HuH-7.5 (cell line): ENCODE results near the gene CFL1.
"Not testable (repeated sequence)": the region's sequence is repeated elsewhere in the genome, so short reads cannot be mapped to it uniquely, and the experiment has no call there.

ENCODE experiments used
- DNase-seq: peaks from one replicate; pipeline ENCODE4 v3.0.0; 2011; ENCODE audit warnings: low spot score

Gene CFL1

GRCh38 chr11:65857853-65858680 is at the start of gene CFL1:
TSS of gene CFL1 (minus strand) at chr11:65858180. CDS start at chr11:65858099, 81 bp downstream.
- peak; percentile 89 for DNase-seq

GRCh38 chr11:65906602-65907001 is 48.6 kb upstream of the CFL1 start:
- DNase-seq = no peak

GRCh38 chr11:65903715-65904114 is 45.7 kb upstream of the CFL1 start:
- DNase-seq = no peak

GRCh38 chr11:65903068-65903481 is 45.1 kb upstream of the CFL1 start:
- DNase-seq = no peak

GRCh38 chr11:65900899-65901180 is 42.9 kb upstream of the CFL1 start:
- no peak for DNase-seq

- DNase-seq = peak; percentile 78
Measured at GRCh38 chr11:65900125-65900898, 42.3 kb upstream of the CFL1 start, which contains the start of gene FOSL1. TSS of gene FOSL1 (minus strand) at chr11:65900388. CDS start at chr11:65900339, 49 bp downstream.

- no peak for DNase-seq
Measured at GRCh38 chr11:65899356-65900124, 41.6 kb upstream of the CFL1 start.

GRCh38 chr11:65898656-65899355 is 40.8 kb upstream of the CFL1 start:
- DNase-seq = no peak

GRCh38 chr11:65897020-65897471 is 39.1 kb upstream of the CFL1 start:
- DNase-seq = no peak

GRCh38 chr11:65896034-65896999 is 38.3 kb upstream of the CFL1 start:
- DNase-seq = no peak

- DNase-seq = no peak
Measured at GRCh38 chr11:65895482-65895981, 37.6 kb upstream of the CFL1 start.

- no peak for DNase-seq
Measured at GRCh38 chr11:65894034-65894591, 36.1 kb upstream of the CFL1 start.

- no peak for DNase-seq
Measured at GRCh38 chr11:65892661-65893317, 34.8 kb upstream of the CFL1 start.

GRCh38 chr11:65892137-65892540 is 34.2 kb upstream of the CFL1 start:
- DNase-seq = not testable (repeated sequence)

GRCh38 chr11:65891219-65892136 is 33.5 kb upstream of the CFL1 start:
- no peak for DNase-seq

- peak; percentile 94 for DNase-seq
Measured at GRCh38 chr11:65890324-65891218, 32.6 kb upstream of the CFL1 start, which contains the start of gene CCDC85B. TSS of gene CCDC85B (plus strand) at chr11:65890673. CDS start at chr11:65890784, 111 bp downstream.

GRCh38 chr11:65888163-65888814 is 30.3 kb upstream of the CFL1 start, which contains the start of gene FIBP:
TSS of gene FIBP (minus strand) at chr11:65888471. CDS start at chr11:65888418, 53 bp downstream.
- DNase-seq = peak; percentile 97
